Endothelial cell (in vitro differentiated cells): ENCODE data around the gene ATIC. TPM values are rescaled to one million over a fixed set of nuclear protein-coding genes. Genes with fewer than 3 reads are reported as not detected.

ENCODE experiments used
- DNase-seq: peaks from one replicate; pipeline ENCODE4 v3.0.0; 2021; ENCODE audit warnings: low spot score
- H3K27ac Mint-ChIP-seq: one replicate; pipeline ENCODE4 v1.8.0; 2021; ENCODE audit warnings: mixed read lengths, inconsistent platforms; ENCODE audit not compliant: unreplicated experiment
- H3K27me3 Mint-ChIP-seq: one replicate; pipeline ENCODE4 v1.8.0; 2021; ENCODE audit warnings: mild to moderate bottlenecking, moderate library complexity, mixed read lengths, inconsistent platforms; ENCODE audit not compliant: unreplicated experiment
- H3K36me3 Mint-ChIP-seq: one replicate; pipeline ENCODE4 v1.8.0; 2021; ENCODE audit warnings: mild to moderate bottlenecking, low read depth, mixed read lengths, inconsistent platforms; ENCODE audit not compliant: unreplicated experiment
- H3K4me1 Mint-ChIP-seq: one replicate; pipeline ENCODE4 v1.8.0; 2021; ENCODE audit warnings: mild to moderate bottlenecking, mixed read lengths, inconsistent platforms; ENCODE audit not compliant: unreplicated experiment
- H3K4me3 Mint-ChIP-seq: one replicate; pipeline ENCODE4 v1.8.0; 2021; ENCODE audit warnings: mild to moderate bottlenecking, mixed read lengths, inconsistent platforms; ENCODE audit not compliant: unreplicated experiment
- H3K9me3 Mint-ChIP-seq: one replicate; pipeline ENCODE4 v1.8.0; 2021; ENCODE audit warnings: mixed read lengths, inconsistent platforms; ENCODE audit not compliant: unreplicated experiment
- CTCF ChIP-seq: fragments of 200-600 bp; sonication (generic); IDR thresholded peaks from one replicate; pipeline ENCODE4 v1.5.0; 2021; ENCODE audit warnings: antibody characterized with exemption; ENCODE audit not compliant: unreplicated experiment
- total RNA-seq: library from RNA; stranded (reverse); fragmentation: NEBNext Ultra II Directional; extraction: Animal tissue kit (Norgen Biotek cat#: 25700); gene quantifications from one replicate; pipeline ENCODE4 v1.2.1, GENCODE V29; 2021; ENCODE audit not compliant: unreplicated experiment

The ATIC gene
- total RNA-seq, 1 donor from 2014 or later: 29.3 TPM

GRCh38 chr2:215397632-215398341, 85.9 kb downstream of the ATIC start:
- H3K36me3 Mint-ChIP-seq: peaks cover 51% of the 10 kb centered on the region

GRCh38 chr2:215399067-215399716, 87.3 kb downstream of the ATIC start:
- Mint-ChIP-seq H3K36me3 (peaks cover 43% of the 10 kb centered on the region), H3K9me3 (no peaks in the 10 kb centered on the region), H3K4me1 (no peaks in the 10 kb centered on the region), H3K27me3 (no peaks in the 10 kb centered on the region), H3K27ac (no peak overlapping the region), H3K4me3 (no peak overlapping the region)
- no peak for DNase-seq
- TF ChIP-seq CTCF: no peak

More at GRCh38 chr2:215397632-215398341, 85.9 kb downstream of the ATIC start:
- no peaks in the 10 kb centered on the region for H3K27me3 Mint-ChIP-seq
- no peaks in the 10 kb centered on the region for H3K9me3 Mint-ChIP-seq
- no peak for DNase-seq
- H3K4me1 Mint-ChIP-seq: no peaks in the 10 kb centered on the region
- TF ChIP-seq CTCF: no peak
- H3K4me3 Mint-ChIP-seq: no peak overlapping the region
- H3K27ac Mint-ChIP-seq: no peak overlapping the region

Other genes with a start within 250 kb of the ATIC start
- not detected for gene ABCA12, start 173.4 kb upstream of the ATIC start, total RNA-seq
- gene FN1, start 124.0 kb downstream of the ATIC start, total RNA-seq: 1,159 TPM